ENCODE results near the gene CIDEC.
"Not testable (repeated sequence)": the region's sequence is repeated elsewhere in the genome, so short reads cannot be mapped to it uniquely, and the experiment has no call there.

Gene CIDEC

DNA sequence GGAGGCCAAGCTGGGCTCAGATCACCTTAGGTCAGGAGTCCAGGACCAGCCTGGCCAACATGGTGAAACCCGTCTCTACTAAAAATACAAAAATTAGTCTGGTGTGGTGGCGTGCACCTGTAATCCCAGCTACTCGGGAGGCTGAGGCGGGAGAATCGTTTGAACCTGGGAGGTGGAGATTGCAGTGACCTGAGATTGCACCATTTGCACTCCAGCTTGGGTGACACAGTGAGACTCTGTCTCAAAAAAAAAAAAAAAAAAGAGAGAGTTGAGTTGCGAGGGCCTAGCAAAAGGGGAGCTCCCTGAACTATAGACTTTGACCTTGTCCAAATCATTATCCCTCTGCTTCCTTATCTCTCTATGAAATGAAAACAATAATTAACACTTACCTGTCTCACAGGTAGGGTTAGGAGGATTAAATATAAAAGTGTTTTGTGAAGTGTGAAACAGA, 20.9 kb upstream of the CIDEC start:
- DNase-seq, result not testable (repeated sequence)

- no peak for DNase-seq
Measured at GRCh38 chr3:9899289-9899791, 19.3 kb upstream of the CIDEC start.

DNA sequence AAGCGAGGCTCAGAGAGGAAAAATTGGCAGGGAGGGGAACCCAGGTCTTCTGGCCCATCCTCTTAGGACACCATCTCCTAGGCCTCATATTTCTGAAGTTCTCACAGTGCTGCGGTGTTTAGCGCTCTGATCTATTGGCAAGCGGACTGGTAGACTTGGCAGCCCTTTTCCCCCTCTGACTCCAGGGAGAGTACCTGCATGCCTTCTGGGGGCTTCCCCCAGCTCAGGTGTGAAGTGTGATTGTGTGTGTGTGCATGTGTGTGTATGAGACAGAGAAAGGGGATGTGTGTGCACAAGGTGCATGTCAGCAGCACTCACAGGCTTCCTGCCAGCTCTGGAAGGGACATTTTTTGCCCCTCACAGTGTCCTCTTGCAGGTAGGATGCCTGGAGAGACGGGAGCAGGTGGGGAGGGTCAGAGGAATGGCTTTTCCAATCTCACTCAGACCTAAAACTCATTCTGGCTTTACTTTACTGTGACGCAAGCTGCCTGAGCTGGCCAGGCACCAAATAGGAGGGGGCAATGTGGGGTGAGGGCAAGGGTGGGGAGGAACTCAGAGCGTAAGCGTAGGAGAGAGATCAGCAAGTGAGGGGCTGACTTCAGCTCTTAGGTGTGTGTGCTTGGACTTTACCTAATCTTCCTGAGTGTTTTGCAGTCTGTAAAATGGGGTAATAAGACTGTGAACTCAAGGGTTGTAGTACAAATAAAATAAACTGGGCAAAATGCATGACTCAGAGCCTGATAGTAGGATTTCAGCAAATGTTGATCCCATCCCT, 18.6 kb upstream of the CIDEC start:
- no peak for DNase-seq

DNA sequence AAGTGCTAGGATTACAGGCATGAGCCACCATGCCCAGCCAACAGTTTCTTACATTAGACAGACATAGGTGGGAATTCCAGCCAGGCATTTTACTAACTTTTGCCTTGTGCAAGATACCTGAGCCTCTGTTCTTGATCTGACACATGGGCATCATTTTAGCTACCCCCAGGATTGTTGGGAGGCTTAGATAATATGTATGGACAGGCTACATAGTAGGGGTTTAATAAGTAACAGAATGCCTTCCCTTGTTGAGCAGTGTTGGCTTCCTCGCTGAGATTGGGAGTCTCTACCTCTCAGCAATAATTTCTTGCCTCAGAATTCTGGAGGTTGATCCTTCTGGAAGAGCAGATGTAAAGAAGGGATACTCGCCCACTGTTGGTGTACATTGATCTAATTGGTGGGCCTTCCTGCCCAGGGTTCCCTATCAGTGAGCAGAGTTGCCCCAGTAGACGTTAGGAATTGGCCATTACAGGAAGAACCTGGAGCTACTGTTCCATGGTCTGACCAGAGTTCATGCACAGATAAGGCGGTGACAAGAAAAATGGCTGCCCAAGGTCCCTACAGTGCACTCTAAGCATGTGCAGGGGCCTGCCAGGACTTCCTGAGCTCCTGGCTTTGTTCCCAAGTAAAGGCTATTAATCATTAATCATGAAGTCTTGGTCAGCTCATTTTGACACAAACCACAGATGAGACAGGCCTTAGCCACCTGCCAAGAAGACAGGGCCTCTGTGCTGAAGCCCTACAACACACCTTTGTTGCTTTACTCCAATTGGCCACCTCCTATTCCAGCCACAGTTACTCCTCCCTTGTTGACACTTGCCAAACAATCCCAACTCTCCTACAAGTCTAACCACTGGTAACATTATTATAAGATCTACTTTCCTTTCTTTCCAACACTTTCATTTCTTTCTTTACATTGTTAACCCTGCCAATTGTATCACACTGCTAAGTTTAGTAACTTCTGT, 17.6 kb upstream of the CIDEC start:
- DNase-seq, result no peak

DNA sequence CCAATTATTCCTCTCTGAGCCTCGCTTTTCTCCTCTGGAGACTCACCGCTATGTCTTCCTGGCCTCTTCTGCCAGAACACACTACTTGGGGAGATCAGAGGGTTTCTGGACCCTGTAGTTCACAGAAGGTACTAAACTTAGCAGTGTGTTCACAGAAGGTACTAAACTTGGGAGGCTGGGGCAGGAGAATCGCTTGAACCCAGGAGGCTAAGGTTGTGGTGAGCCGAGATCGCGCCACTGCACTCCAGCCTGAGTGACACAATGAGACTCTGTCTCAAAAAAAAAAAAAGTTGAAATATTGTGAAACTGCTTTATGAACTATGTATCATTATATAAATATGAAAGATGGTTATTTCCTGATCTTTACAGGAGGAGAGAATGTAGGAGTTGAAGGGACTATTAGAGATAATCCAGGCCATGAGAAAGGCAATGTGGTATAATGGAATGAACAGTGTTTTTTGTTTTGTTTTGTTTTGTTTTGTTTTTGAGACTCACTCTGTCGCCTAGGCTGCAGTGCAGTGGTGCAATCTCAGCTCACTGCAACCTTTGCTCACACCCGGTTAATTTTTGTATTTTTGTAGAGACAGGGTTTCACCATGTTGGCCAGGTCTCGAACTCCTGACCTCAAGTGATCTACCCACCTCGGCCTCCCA, 16.8 kb upstream of the CIDEC start:
- not testable (repeated sequence) for DNase-seq

- not testable (repeated sequence) for DNase-seq
Measured at GRCh38 chr3:9895715-9896114, 15.7 kb upstream of the CIDEC start.

DNA sequence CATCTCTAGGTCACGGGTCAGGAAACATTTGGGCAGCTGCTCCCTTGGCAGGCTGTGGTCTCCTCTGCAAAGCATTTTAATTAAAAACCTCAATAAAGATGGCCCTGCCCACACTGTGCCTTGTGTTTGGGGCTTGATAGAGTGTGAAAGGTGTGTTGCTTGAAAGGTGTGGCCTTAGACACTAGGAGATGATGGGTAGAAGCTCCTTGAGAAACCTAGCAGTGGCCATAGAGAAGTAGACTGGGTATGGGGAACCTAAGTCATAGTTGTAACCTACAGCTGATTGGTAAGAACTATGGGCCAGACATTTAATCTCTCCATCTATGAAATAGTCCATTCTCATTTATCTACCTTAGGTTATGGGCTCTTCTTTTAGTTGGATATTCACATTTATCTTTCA, 13.7 kb upstream of the CIDEC start:
- no peak for DNase-seq

GRCh38 chr3:9891072-9891622, 11.1 kb upstream of the CIDEC start:
- no peak for DNase-seq

GRCh38 chr3:9890249-9891071, 10.4 kb upstream of the CIDEC start, which contains the start of gene JAGN1:
Gene JAGN1 (plus strand): TSS chr3:9890610. CDS start chr3:9890723, 113 bp downstream.
- peak; percentile 46 for DNase-seq

GRCh38 chr3:9889405-9889804, 9.4 kb upstream of the CIDEC start:
- DNase-seq, result no peak

DNA sequence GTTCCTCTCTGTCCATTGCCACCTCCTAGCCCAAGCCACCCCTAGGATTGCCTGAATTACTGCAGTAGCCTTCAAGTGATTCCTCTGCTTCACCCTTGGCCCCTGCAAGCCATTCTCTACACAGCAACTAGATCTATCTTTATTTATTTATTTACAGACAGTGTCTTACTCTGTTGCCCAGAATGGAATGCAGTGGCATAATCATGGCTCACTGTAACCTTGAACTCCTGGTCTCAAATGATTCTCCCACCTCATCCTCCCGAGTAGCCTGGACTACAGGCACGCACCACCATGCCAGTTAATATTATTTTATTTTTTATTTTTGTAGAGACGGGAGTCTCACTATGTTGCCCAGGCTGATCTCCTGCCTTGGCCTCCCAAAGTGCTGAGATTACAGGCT, 8.5 kb upstream of the CIDEC start:
- no peak for DNase-seq

DNA sequence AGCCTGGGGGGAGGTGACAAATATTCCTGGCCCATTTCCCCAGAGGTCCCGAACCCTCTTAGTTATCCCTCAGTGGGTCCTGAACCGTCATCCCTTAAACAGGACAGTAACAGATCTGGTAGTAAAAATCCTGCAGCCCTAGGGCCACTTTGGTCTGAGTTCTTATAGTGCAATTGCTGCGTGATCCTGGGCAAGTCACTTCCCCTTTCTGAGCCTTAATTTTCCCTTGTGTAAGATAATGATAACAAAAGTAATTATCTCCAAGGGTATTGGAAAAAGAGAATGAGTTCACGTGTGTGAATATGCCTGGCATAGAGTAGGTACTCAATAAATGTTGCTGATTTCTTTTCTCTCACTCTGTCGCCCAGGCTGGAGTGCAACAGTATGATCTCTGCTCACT, 7.4 kb upstream of the CIDEC start:
- DNase-seq, result no peak

GRCh38 chr3:9886328-9886727, 6.3 kb upstream of the CIDEC start:
- no peak for DNase-seq

DNA sequence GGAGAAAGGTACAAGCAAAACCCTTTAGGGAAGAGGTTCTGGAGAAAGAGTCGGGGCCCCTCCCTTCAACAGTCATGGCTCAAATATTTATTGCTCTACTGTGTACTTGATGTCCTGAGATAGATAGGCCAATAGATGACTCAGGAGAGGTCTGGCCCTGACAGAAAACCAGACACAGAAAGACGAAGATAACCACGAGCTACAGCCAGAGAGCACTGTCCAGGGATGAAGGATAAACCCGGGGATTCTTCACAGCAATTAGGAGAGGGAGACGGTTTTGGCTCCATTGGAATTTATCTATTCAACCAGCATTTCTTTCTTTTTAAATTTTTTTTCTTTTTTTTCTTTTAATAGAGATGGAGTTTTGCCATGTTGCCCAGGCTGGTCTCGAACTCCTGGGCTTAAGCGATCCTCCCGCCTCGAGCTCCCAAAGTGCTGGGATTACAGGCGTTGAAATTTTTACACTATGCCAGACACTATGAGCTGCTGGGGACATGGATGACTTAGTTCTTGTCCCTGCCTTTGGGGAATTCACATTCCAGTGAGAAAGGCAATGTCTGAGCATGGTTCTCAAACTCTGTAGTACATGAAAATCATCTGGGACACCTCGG, 4.6 kb upstream of the CIDEC start:
- no peak for DNase-seq

GRCh38 chr3:9883706-9884554, 3.9 kb upstream of the CIDEC start:
- DNase-seq, result no peak

DNA sequence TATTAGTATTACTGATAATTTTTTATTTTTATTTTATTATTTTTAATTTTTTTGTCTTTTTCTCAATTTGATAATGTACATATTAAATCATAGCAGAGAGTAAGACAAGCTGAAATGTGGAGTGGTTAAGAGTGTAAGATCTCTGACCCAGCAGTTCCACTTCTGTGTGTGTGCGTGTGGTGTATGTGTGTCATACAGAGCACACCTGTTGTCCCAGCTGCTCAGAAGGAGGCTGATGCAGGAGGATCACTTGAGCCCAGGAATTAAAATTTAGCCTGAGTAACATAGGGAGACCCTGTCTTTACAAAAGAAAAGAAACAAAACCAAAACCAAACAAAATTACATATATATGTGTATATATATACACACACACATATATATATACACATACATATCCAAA, 1.4 kb upstream of the CIDEC start:
- no peak for DNase-seq

DNA sequence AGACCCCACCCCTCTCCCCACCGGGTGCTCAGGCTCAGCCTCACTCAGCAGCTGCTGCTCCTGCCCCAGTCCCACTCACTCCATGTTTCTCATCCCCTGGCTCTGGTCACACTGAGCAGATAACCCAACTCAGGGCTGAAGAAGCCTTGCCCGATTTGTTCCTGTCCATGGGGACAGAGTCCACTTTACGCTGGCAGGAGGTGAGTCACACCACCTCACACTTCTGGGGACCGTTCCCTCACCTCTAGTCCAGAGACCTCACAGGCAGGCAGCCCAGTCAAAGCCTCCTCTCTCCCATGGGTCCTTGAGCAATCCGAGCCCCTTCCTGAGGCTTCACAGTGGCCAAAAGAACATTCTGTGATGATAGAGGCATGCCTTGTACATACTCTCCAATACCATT, 1.4 kb downstream of the CIDEC start:
- no peak for DNase-seq

- no peak for DNase-seq
Measured at GRCh38 chr3:9876991-9877390, 3.1 kb downstream of the CIDEC start.

DNA sequence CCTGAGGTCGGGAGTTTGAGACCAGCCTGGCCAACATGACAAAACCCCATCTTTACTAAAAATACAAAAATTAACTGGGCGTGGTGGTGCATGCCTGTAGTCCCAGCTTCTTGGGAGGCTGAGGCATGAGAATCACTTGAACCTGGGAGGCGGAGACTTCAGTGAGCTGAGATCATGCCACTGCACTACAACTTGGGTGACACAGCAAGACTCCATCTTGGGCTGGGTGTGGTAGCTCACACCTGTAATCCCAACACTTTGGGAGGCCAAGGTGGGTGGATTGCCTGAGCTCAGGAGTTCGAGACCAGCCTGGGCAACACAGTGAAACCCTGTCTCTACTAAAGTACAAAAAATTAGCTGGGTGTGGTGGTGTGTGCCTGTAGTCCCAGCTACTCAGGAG, 3.8 kb downstream of the CIDEC start:
- not testable (repeated sequence) for DNase-seq

DNA sequence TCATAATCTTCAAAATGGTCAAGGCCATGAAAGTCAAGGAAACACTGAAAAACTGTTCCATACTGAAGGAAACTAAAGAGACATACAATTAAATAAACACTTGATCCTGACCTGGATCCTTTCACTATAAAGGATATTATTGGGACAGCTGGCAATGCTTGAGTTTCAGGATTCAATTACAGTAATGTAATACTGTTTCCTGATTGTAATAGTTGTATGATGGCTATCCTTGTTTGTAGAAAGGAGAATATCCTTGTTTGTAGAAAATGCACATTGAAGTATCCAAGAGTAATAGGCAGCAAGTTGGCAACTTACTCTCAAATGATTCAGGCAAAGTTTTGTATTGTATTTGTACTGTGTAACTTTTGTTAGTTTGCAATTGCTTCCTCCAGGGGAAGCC, 4.6 kb downstream of the CIDEC start:
- DNase-seq, result peak; percentile 52
